Glutamatergic neuron (in vitro differentiated cells): Measurements from ENCODE around the gene HBG1. TPM values are rescaled to one million over a fixed set of nuclear protein-coding genes. Genes with fewer than 3 reads are reported as not detected.
"Not testable (repeated sequence)": the region's sequence is repeated elsewhere in the genome, so short reads cannot be mapped to it uniquely, and the experiment has no call there.

Source experiments
- DNase-seq: peaks from one replicate; pipeline ENCODE4 v3.0.0; 2022
- H3K27ac Mint-ChIP-seq: one replicate; pipeline ENCODE4 v1.8.0; 2020; ENCODE audit warnings: mild to moderate bottlenecking, mixed read lengths, inconsistent platforms; ENCODE audit not compliant: unreplicated experiment
- H3K27me3 Mint-ChIP-seq: one replicate; pipeline ENCODE4 v1.8.0; 2020; ENCODE audit warnings: mild to moderate bottlenecking, moderate library complexity, mixed read lengths, inconsistent platforms; ENCODE audit not compliant: unreplicated experiment
- H3K36me3 Mint-ChIP-seq: one replicate; pipeline ENCODE4 v1.8.0; 2020; ENCODE audit warnings: mild to moderate bottlenecking, mixed read lengths, inconsistent platforms; ENCODE audit not compliant: unreplicated experiment
- H3K4me1 Mint-ChIP-seq: one replicate; pipeline ENCODE4 v1.8.0; 2020; ENCODE audit warnings: mild to moderate bottlenecking, low read depth, mixed read lengths, inconsistent platforms; ENCODE audit not compliant: unreplicated experiment
- H3K4me3 Mint-ChIP-seq: one replicate; pipeline ENCODE4 v1.8.0; 2020; ENCODE audit warnings: mild to moderate bottlenecking, mixed read lengths, inconsistent platforms; ENCODE audit not compliant: unreplicated experiment
- H3K9me3 Mint-ChIP-seq: one replicate; pipeline ENCODE4 v1.8.0; 2020; ENCODE audit warnings: mild to moderate bottlenecking, moderate library complexity, mixed read lengths, inconsistent platforms; ENCODE audit not compliant: unreplicated experiment
- CTCF ChIP-seq: fragments of 200-600 bp; sonication (generic); IDR thresholded peaks from one replicate; pipeline ENCODE4 v1.5.0; 2021; ENCODE audit not compliant: partially characterized antibody, unreplicated experiment
- long read RNA-seq: library from polyadenylated mRNA; unstranded; transcript quantifications from one replicate; pipeline ENCODE4 v2.0.0, GENCODE V29; 2020; ENCODE audit not compliant: unreplicated experiment
- total RNA-seq: library from RNA; stranded (reverse); fragmentation: NEBNext Ultra II Directional; extraction: Animal tissue kit (Norgen Biotek cat#: 25700); gene quantifications from one replicate; pipeline ENCODE4 v1.2.1, GENCODE V29; 2021; ENCODE audit not compliant: unreplicated experiment

Gene HBG1
- not detected for total RNA-seq
- long read RNA-seq: 0 reads

DNA sequence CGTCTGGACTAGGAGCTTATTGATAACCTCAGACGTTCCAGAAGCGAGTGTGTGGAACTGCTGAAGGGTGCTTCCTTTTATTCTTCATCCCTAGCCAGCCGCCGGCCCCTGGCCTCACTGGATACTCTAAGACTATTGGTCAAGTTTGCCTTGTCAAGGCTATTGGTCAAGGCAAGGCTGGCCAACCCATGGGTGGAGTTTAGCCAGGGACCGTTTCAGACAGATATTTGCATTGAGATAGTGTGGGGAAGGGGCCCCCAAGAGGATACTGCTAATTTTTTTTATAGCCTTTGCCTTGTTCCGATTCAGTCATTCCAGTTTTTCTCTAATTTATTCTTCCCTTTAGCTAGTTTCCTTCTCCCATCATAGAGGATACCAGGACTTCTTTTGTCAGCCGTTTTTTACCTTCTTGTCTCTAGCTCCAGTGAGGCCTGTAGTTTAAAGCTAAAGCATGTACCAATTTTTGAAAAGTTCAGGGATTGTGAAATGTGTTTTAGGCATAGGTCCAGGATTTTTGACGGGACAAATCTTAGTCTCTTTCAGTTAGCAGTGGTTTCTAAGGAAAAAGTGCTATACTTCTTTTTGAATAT is at the start of gene HBG1:
Gene HBG1 (minus strand): TSS at position 51 of the 590 bp plus-strand sequence. CDS start 53 bp downstream, outside the sequence.
- not testable (repeated sequence) for H3K36me3 Mint-ChIP-seq, DNase-seq, H3K4me3 Mint-ChIP-seq, H3K9me3 Mint-ChIP-seq, H3K27me3 Mint-ChIP-seq, H3K4me1 Mint-ChIP-seq, H3K27ac Mint-ChIP-seq

GRCh38 chr11:5298451-5298850 is 48.8 kb upstream of the HBG1 start:
- Mint-ChIP-seq H3K9me3 (peaks cover 1% of the 10 kb centered on the region), H3K4me1 (no peaks in the 10 kb centered on the region), H3K27ac (no peak overlapping the region), H3K36me3 (no peaks in the 10 kb centered on the region), H3K27me3 (no peaks in the 10 kb centered on the region), H3K4me3 (no peak overlapping the region)
- no peak for TF ChIP-seq CTCF
- no peak for DNase-seq

DNA sequence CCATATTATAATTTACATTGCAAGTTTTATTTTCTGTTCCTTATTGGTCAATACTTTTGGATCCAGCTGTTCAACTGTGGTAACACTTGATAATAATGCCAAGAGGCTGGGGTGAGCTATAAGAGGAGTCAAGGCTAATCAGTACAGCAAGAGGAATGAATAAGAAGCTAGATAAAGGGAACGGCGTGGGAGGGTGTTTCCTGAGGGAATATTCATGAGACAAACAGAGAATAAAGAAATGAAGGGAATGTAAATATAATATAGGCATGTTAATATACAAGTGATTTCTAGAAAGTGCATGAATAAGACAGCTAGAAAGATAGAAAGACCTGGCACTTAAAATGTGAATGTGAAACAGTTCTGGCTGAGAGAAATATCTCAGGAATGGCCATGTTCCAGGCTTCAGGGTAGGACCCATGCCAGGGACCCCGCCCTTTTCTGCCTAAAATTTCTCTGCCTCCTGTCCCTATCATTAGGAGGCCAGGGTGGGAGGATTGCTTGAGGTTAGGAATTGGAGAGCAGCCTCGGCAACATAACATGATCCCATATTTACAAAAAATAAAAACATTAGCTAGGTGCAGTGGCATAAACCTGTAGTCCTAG is 48.2 kb upstream of the HBG1 start:
- H3K27me3 Mint-ChIP-seq: peaks cover 2% of the 10 kb centered on the region
- H3K36me3 Mint-ChIP-seq: no peaks in the 10 kb centered on the region
- H3K4me1 Mint-ChIP-seq: no peaks in the 10 kb centered on the region
- H3K27ac Mint-ChIP-seq: no peak overlapping the region
- DNase-seq: no peak
- H3K9me3 Mint-ChIP-seq: peaks cover 1% of the 10 kb centered on the region
- H3K4me3 Mint-ChIP-seq: no peak overlapping the region
- no peak for TF ChIP-seq CTCF

DNA sequence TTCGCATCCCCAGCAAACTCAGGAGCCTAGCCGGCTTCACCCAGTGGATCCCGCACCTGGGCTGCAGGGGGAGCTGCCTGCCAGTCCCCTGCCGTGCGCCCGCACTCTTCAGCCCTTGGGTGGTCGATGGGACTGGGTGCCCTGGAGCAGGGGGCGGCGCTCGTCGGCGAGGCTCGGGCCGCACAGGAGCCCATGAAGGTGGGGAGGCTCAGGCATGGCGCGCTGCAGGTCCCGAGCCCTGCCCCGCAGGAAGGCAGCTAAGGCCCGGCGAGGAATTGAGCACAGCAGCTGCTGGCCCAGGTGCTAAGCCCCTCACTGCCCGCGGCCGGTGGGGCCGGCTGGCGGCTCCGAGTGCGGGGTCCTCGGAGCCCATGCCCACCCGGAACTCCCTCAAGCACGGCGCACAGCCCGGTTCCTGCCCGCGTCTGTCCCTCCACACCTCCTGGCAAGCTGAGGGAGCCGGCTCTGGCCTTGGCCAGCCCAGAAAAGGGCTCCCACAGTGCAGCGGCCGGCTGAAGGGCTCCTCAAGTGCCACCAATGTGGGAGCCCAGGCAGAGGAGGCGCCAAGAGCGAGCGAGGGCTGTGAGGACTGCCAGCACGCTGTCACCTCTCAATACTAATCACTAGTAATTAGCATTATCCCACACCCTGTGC is 44.8 kb upstream of the HBG1 start:
- H3K4me1 Mint-ChIP-seq, H3K27me3 Mint-ChIP-seq, H3K36me3 Mint-ChIP-seq, H3K27ac Mint-ChIP-seq, H3K9me3 Mint-ChIP-seq, DNase-seq, H3K4me3 Mint-ChIP-seq: not testable (repeated sequence)

DNA sequence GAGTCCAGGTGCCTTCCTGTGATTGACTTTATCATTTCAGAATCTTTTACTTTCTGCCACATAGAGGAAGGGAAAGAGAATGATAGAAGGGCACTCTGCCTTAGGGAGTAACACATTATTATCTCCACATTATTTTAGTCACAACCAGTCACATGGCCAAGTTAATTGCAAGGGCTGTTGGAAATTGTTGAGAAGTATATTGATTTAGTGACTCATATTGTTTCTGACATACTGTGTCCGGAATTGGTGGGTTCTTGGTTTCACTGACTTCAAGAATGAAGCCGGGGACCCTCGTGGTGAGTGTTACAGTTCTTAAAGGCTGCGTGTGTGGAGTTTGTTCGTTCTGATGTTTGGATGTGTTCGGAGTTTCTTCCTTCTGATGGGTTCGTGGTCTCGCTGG is 43.4 kb upstream of the HBG1 start:
- H3K27ac Mint-ChIP-seq: no peak overlapping the region
- H3K4me3 Mint-ChIP-seq: no peak overlapping the region
- peaks cover 2% of the 10 kb centered on the region for H3K27me3 Mint-ChIP-seq

More for the DNA sequence above, 43.4 kb upstream of the HBG1 start:
- Mint-ChIP-seq H3K36me3 (no peaks in the 10 kb centered on the region), H3K4me1 (no peaks in the 10 kb centered on the region), H3K9me3 (peaks cover 1% of the 10 kb centered on the region)
- TF ChIP-seq CTCF: no peak
- DNase-seq: no peak
